ENCODE results near the gene DNAJC18. TPM values are rescaled to one million over a fixed set of nuclear protein-coding genes. Genes with fewer than 3 reads are reported as not detected.

The DNAJC18 gene
- total and polyA plus RNA-seq, 8 donors = 10.0 to 40.2 (median 28.8) TPM

GRCh38 chr5:139371482-139372435 is 67.6 kb downstream of the DNAJC18 start:
- DNase-seq = no peak
- TF ChIP-seq CTCF (IDR thresholded peaks at IDR 0.05) = no peak
- Histone ChIP-seq H3K9me3 (no peaks in the 10 kb centered on the region), H3K36me3 (peaks cover 0 to 73% of the 10 kb centered on the region in 2 donors), H3K4me1 (no peaks in the 10 kb centered on the region), H3K27me3 (no peaks in the 10 kb centered on the region), H3K4me3 (no peak overlapping the region), H3K27ac (no peak overlapping the region)
- intact Hi-C loops (cut with DNase I) = no loop called here
- peak; percentile 74 for ATAC-seq

GRCh38 chr5:139369181-139369580 is 70.1 kb downstream of the DNAJC18 start:
- ATAC-seq (no peak), DNase-seq (no peak)
- Histone ChIP-seq H3K27me3 (no peaks in the 10 kb centered on the region), H3K27ac (no peak overlapping the region), H3K4me3 (no peak overlapping the region), H3K36me3 (peaks cover 3 to 94% of the 10 kb centered on the region in 2 donors), H3K9me3 (no peaks in the 10 kb centered on the region), H3K4me1 (no peaks in the 10 kb centered on the region)
- TF ChIP-seq CTCF (IDR thresholded peaks at IDR 0.05) = no peak
- intact Hi-C loops (cut with DNase I) = no loop called here

GRCh38 chr5:139368613-139369012 is 70.7 kb downstream of the DNAJC18 start:
- no peaks in the 10 kb centered on the region for H3K27me3 ChIP-seq
- intact Hi-C loops (cut with DNase I) = no loop called here
- H3K9me3 ChIP-seq = no peaks in the 10 kb centered on the region
- H3K4me3 ChIP-seq = no peak overlapping the region
- peaks cover 3 to 97% of the 10 kb centered on the region in 2 donors for H3K36me3 ChIP-seq
- TF ChIP-seq CTCF (IDR thresholded peaks at IDR 0.05) = no peak
- ATAC-seq = no peak
- H3K4me1 ChIP-seq = no peaks in the 10 kb centered on the region
- H3K27ac ChIP-seq = no peak overlapping the region
- no peak for DNase-seq

- H3K9me3 ChIP-seq = no peaks in the 10 kb centered on the region
- H3K27ac ChIP-seq = no peak overlapping the region
- H3K36me3 ChIP-seq = peaks cover 3 to 69% of the 10 kb centered on the region in 2 donors
- intact Hi-C loops (cut with DNase I) = no loop called here
- no peak for TF ChIP-seq CTCF (IDR thresholded peaks at IDR 0.05)
- no peak for ATAC-seq
- H3K4me1 ChIP-seq = no peaks in the 10 kb centered on the region
- no peak overlapping the region for H3K4me3 ChIP-seq
- no peaks in the 10 kb centered on the region for H3K27me3 ChIP-seq
- DNase-seq = no peak
Observed at GRCh38 chr5:139364466-139364865, 74.9 kb downstream of the DNAJC18 start.

- no peak for DNase-seq
- no peak for ATAC-seq
- no peak for TF ChIP-seq CTCF (IDR thresholded peaks at IDR 0.05)
- no peaks in the 10 kb centered on the region for H3K27me3 ChIP-seq
- H3K9me3 ChIP-seq = no peaks in the 10 kb centered on the region
- no peak overlapping the region for H3K4me3 ChIP-seq
- H3K27ac ChIP-seq = no peak overlapping the region
- intact Hi-C loops (cut with DNase I) = no loop called here
- peaks cover 3 to 69% of the 10 kb centered on the region in 2 donors for H3K36me3 ChIP-seq
- no peaks in the 10 kb centered on the region for H3K4me1 ChIP-seq
Observed at GRCh38 chr5:139363937-139364336, 75.4 kb downstream of the DNAJC18 start.
